BE2C (cell line): Measurements from ENCODE around the gene DYNC1H1.

Experiments
- DNase-seq: peaks from one replicate; pipeline ENCODE4 v3.0.0-alpha.2; 2020
- H3K27me3 ChIP-seq: fragments of 250-450 bp; sonication (Bioruptor Pico); 2 replicates; pipeline ENCODE4 v1.5.1; 2020; ENCODE audit warnings: mild to moderate bottlenecking
- H3K36me3 ChIP-seq: fragments of 250-450 bp; sonication (Bioruptor Pico); 2 replicates; pipeline ENCODE4 v1.5.1; 2020; ENCODE audit warnings: mild to moderate bottlenecking
- H3K4me1 ChIP-seq: fragments of 250-450 bp; sonication (Bioruptor Pico); 2 replicates; pipeline ENCODE4 v1.5.1; 2020
- H3K4me3 ChIP-seq: 2 replicates; pipeline ENCODE4 v1.5.1; 2011; ENCODE audit warnings: low read depth, low read length
- H3K9me3 ChIP-seq: fragments of 250-450 bp; sonication (Bioruptor Pico); 2 replicates; pipeline ENCODE4 v1.5.1; 2020
- TF ChIP-seq, protein P1 (sequence below): IDR thresholded peaks from 2 replicates; pipeline ENCODE4 v1.5.1; 2012; ENCODE audit warnings: mild to moderate bottlenecking, low read depth, low read length

The DYNC1H1 gene

DNA sequence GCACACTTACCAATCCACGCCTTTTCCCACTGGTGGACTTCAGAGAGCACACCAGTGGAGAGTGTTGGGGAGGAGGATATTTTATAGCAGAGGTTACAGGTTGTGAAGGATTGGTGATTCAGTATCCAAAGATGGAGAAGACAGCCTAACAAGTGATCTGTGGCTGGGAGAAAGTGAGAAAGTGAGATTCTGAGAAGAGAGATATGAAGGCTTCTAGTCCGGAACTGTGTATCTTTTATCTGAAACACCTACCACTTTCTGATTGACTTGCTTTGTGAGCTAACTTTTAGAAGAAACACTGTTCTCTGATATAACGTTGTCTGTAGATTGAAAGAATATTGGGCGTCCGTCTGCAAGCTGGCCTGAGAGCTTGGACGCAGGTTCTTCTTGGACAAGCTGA lies 24.0 kb downstream of the DYNC1H1 start:
- Histone ChIP-seq H3K36me3 (peaks cover 92% of the 10 kb centered on the region), H3K9me3 (no peaks in the 10 kb centered on the region), H3K4me1 (no peaks in the 10 kb centered on the region), H3K4me3 (no peak overlapping the region), H3K27me3 (no peaks in the 10 kb centered on the region)
- TF ChIP-seq, protein P1, sequence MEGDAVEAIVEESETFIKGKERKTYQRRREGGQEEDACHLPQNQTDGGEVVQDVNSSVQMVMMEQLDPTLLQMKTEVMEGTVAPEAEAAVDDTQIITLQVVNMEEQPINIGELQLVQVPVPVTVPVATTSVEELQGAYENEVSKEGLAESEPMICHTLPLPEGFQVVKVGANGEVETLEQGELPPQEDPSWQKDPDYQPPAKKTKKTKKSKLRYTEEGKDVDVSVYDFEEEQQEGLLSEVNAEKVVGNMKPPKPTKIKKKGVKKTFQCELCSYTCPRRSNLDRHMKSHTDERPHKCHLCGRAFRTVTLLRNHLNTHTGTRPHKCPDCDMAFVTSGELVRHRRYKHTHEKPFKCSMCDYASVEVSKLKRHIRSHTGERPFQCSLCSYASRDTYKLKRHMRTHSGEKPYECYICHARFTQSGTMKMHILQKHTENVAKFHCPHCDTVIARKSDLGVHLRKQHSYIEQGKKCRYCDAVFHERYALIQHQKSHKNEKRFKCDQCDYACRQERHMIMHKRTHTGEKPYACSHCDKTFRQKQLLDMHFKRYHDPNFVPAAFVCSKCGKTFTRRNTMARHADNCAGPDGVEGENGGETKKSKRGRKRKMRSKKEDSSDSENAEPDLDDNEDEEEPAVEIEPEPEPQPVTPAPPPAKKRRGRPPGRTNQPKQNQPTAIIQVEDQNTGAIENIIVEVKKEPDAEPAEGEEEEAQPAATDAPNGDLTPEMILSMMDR, result no peak
- no peak for DNase-seq

DNA sequence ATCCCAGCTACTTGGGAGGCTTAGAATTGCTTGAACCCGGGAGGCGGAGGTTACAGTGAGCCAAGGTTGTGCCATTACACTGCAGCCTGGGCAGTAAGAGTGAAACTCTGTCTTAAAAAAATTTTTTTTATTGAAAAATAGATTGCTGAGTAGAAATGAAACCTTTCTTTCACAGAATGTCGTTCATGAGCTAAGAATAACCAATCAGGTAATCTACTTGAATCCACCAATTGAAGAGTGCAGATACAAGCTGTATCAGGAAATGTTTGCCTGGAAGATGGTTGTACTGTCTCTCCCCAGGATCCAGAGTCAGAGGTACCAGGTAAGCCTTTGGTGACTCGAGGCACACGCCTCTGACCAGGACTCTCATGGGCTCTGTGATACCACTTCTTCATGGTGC lies 27.0 kb downstream of the DYNC1H1 start:
- Histone ChIP-seq H3K4me1 (peaks cover under 1% of the 10 kb centered on the region; the same call in 1 of the 2 replicates), H3K9me3 (no peaks in the 10 kb centered on the region), H3K36me3 (peaks cover 99% of the 10 kb centered on the region), H3K4me3 (no peak overlapping the region), H3K27me3 (no peaks in the 10 kb centered on the region)
- DNase-seq, result no peak
- TF ChIP-seq, protein P1, result no peak

DNA sequence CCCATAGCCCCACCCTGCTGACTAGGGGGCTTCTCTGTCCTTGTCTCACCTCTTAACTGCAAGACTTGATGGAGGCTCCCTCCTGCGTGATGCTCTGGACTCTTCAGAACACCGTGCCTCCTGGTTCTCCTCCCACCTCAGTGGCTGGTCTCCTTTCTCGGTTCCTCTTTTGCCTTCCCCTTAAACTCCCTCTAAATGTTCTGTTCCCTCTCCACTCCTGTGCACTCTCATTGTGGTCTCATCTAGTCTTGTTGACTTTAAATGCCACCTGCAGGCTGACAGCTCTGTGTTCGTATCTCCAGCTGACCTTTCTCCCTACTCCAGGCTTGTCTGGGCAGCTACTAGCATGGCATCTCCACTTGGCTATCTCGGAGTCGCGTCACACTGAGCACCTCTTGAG lies 28.3 kb downstream of the DYNC1H1 start:
- H3K27me3 ChIP-seq, result no peaks in the 10 kb centered on the region
- peaks cover 12% of the 10 kb centered on the region for H3K4me1 ChIP-seq
- H3K36me3 ChIP-seq, result peaks cover 95% of the 10 kb centered on the region
- no peaks in the 10 kb centered on the region for H3K9me3 ChIP-seq
- TF ChIP-seq, protein P1, result no peak
- no peak for DNase-seq
- no peak overlapping the region for H3K4me3 ChIP-seq

DNA sequence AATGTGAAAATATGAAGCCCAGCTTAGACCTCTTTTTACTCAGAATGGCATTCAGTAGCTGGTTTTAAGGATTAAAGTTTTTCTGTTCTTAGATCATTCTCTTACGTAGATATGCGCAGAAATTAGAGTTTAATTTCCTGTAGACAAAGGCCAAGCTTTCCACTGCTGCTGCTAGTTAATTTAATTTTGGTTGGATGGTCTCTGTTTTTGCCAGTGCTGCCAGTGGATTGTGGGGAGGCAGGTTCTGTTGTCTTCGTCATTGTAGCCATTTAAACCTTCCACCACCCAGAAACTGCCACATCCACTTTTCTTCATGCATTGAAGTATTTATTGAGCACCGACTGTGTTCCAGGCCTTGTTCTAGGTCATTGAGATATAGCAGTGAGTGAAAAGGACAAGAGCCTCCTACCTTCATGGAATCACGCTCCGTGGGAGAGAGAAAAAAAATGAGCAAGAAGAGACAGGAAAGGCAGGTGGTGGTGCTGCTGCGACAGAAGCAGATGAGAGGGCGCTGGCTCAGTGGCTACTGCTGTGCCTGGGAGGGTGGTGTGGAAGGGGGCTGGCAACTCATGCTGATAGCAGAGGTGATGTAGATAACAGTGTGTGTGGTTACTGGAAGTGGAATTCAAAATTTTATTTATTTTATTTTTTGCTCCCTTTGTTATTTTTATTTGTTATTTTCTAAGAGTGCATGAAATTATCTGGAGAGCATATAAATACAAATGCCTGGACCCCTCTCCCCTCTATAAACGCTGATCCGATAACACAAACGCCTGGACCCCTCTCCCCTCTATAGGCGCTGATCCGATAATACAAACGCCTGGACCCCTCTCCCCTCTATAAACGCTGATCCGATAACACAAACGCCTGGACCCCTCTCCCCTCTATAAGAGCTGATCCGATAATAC lies 33.3 kb downstream of the DYNC1H1 start:
- Histone ChIP-seq H3K36me3 (peaks cover 89% of the 10 kb centered on the region), H3K27me3 (no peaks in the 10 kb centered on the region), H3K4me3 (peak overlapping the region; percentile 40), H3K4me1 (peaks cover 17% of the 10 kb centered on the region), H3K9me3 (no peaks in the 10 kb centered on the region)
- DNase-seq, result peak; percentile 80
- TF ChIP-seq, protein P1, result no peak

DNA sequence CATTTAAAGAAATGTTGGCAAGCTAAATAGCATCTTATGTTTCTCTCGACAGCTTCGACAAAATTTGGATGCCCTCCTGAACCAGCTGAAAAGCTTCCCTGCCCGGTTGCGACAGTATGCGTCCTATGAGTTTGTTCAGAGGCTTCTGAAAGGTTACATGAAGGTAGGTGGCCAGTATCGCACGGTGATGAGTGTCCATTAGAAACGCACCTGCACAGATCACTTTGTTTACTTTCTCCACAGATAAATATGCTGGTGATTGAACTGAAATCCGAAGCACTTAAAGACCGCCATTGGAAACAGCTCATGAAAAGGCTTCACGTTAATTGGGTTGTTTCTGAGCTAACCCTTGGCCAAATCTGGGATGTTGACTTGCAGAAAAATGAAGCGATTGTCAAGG lies 36.5 kb downstream of the DYNC1H1 start:
- H3K36me3 ChIP-seq, result peaks cover 87% of the 10 kb centered on the region
- H3K27me3 ChIP-seq, result no peaks in the 10 kb centered on the region
- TF ChIP-seq, protein P1, result no peak

DNA sequence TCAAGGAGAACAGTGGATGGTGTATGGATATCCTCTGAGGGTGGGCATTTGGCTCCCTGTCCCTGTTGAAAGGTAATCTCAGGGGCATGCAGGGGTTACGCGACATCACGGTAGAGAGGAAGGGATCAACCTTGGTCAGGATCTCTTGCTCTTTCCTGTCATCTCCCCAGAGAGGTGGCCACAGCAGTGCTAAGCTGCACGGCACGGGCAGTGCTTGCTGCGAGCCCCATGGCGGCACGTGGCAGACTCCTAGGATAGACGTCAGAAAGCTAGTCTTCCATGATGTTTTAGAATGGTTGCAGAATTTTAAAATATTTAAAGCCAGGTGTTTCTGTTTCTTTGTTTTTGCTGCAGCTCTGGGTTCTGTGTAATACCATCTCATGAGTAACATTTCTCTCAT lies 41.0 kb downstream of the DYNC1H1 start:
- peaks cover 96% of the 10 kb centered on the region for H3K36me3 ChIP-seq

More for the DNA sequence above, 36.5 kb downstream of the DYNC1H1 start:
- Histone ChIP-seq H3K4me1 (peaks cover 17% of the 10 kb centered on the region), H3K9me3 (no peaks in the 10 kb centered on the region), H3K4me3 (no peak overlapping the region)
- no peak for DNase-seq

More for the DNA sequence above, 41.0 kb downstream of the DYNC1H1 start:
- TF ChIP-seq, protein P1, result no peak
- H3K4me3 ChIP-seq, result no peak overlapping the region
- no peaks in the 10 kb centered on the region for H3K4me1 ChIP-seq
- no peak for DNase-seq
- no peaks in the 10 kb centered on the region for H3K27me3 ChIP-seq
- H3K9me3 ChIP-seq, result no peaks in the 10 kb centered on the region
